HEK293T (cell line): Measurements from ENCODE around the gene JAG1.

Experiments
- CTCF ChIA-PET: fragments of 350-600 bp; formaldehyde crosslinking; extraction: SDS; loops from one replicate; lab custom pipeline; 2021; ENCODE audit warnings: antibody characterized with exemption, inconsistent platforms; lab: Yijun Ruan, JAX
- POLR2A ChIA-PET: fragments of 350-600 bp; formaldehyde crosslinking; extraction: SDS; loops from one replicate; lab custom pipeline; 2020; ENCODE audit warnings: antibody characterized with exemption, inconsistent platforms; lab: Yijun Ruan, JAX
- DNase-seq: peaks from one replicate; pipeline ENCODE4 v3.0.0; 2012; ENCODE audit warnings: mixed read lengths; ENCODE audit errors: extremely low spot score
- ARNT ChIP-seq: fragments of 450-650 bp; IDR thresholded peaks from 2 replicates; pipeline ENCODE4 v1.6.1; 2017; ENCODE audit warnings: mild to moderate bottlenecking
- BHLHE40 ChIP-seq: fragments of 450-650 bp; IDR thresholded peaks from 2 replicates; pipeline ENCODE4 v1.6.1; 2016; ENCODE audit warnings: mild to moderate bottlenecking, moderate library complexity, borderline replicate concordance
- CTBP1 ChIP-seq: fragments of 450-650 bp; IDR thresholded peaks from 2 replicates; pipeline ENCODE4 v1.6.1; 2016; ENCODE audit warnings: borderline replicate concordance
- ELF4 ChIP-seq: fragments of 450-650 bp; IDR thresholded peaks from 2 replicates; pipeline ENCODE4 v1.6.1; 2017; ENCODE audit warnings: antibody characterized with exemption
- FOXA1 ChIP-seq: fragments of 450-650 bp; IDR thresholded peaks from 2 replicates; pipeline ENCODE4 v1.6.1; 2016; ENCODE audit warnings: mild to moderate bottlenecking
- FOXK2 ChIP-seq: fragments of 450-650 bp; IDR thresholded peaks from 2 replicates; pipeline ENCODE4 v1.6.1; 2016; ENCODE audit warnings: mild to moderate bottlenecking
- FOXM1 ChIP-seq: fragments of 450-650 bp; IDR thresholded peaks from 2 replicates; pipeline ENCODE4 v1.6.1; 2017; ENCODE audit warnings: mild to moderate bottlenecking, borderline replicate concordance
- HDGF ChIP-seq: fragments of 450-650 bp; IDR thresholded peaks from 2 replicates; pipeline ENCODE4 v1.6.1; 2017; ENCODE audit warnings: antibody characterized with exemption, borderline replicate concordance
- L3MBTL2 ChIP-seq: fragments of 450-650 bp; conservative IDR thresholded peaks from 2 replicates; pipeline ENCODE4 v1.6.1; 2016; ENCODE audit warnings: mild to moderate bottlenecking
- LEF1 ChIP-seq: fragments of 450-650 bp; IDR thresholded peaks from 2 replicates; pipeline ENCODE4 v1.6.1; 2017; ENCODE audit warnings: mild to moderate bottlenecking, borderline replicate concordance
- NFRKB ChIP-seq: fragments of 450-650 bp; IDR thresholded peaks from 2 replicates; pipeline ENCODE4 v1.6.1; 2016; ENCODE audit warnings: mild to moderate bottlenecking, moderate library complexity
- PKNOX1 ChIP-seq: fragments of 450-650 bp; IDR thresholded peaks from 2 replicates; pipeline ENCODE4 v1.6.1; 2016
- SP1 ChIP-seq: fragments of 450-650 bp; IDR thresholded peaks from 2 replicates; pipeline ENCODE4 v1.6.1; 2017
- SUZ12 ChIP-seq: fragments of 450-650 bp; IDR thresholded peaks from 2 replicates; pipeline ENCODE4 v1.6.1; 2016; ENCODE audit warnings: mild to moderate bottlenecking
- TARDBP ChIP-seq: fragments of 450-650 bp; IDR thresholded peaks from 2 replicates; pipeline ENCODE4 v1.6.1; 2016
- ZNF384 ChIP-seq: fragments of 450-650 bp; IDR thresholded peaks from 2 replicates; pipeline ENCODE4 v1.6.1; 2016

Gene JAG1

GRCh38 chr20:10710991-10711775, 37.4 kb upstream of the JAG1 start:
- TF ChIP-seq BHLHE40 (no peak), ZNF384 (no peak)
- ChIA-PET POLR2A (interaction anchor here (0.6 kb wide), 1 partner anchor 42 kb away, joined by 3 read pairs; no protein-coding TSS in a partner anchor), CTCF (no interaction called here)
- no peak for DNase-seq

GRCh38 chr20:10709916-10710315, 36.1 kb upstream of the JAG1 start:
- POLR2A ChIA-PET = no interaction called here

GRCh38 chr20:10708351-10709185, 34.8 kb upstream of the JAG1 start:
- ChIA-PET POLR2A (no interaction called here), CTCF (no interaction called here)
- TF ChIP-seq NFRKB (no peak), PKNOX1 (no peak), TARDBP (no peak), ELF4 (no peak), HDGF (no peak), FOXA1 (no peak), FOXM1 (no peak), SUZ12 (no peak), CTBP1 (no peak), ARNT (no peak), FOXK2 (no peak), SP1 (no peak), L3MBTL2 (no peak), ZNF384 (no peak), LEF1 (no peak), BHLHE40 (no peak)
- DNase-seq = no peak

More at GRCh38 chr20:10709916-10710315, 36.1 kb upstream of the JAG1 start:
- CTCF ChIA-PET = no interaction called here
- TF ChIP-seq FOXM1 (no peak), ZNF384 (no peak), ELF4 (no peak), FOXA1 (no peak), HDGF (no peak), L3MBTL2 (no peak), NFRKB (no peak), PKNOX1 (no peak), SUZ12 (no peak), BHLHE40 (no peak), CTBP1 (no peak), LEF1 (no peak), FOXK2 (no peak), SP1 (no peak), TARDBP (no peak), ARNT (no peak)
- DNase-seq = no peak

GRCh38 chr20:10707791-10708190, 34.0 kb upstream of the JAG1 start:
- TF ChIP-seq PKNOX1 (no peak), ZNF384 (no peak), FOXM1 (no peak), FOXA1 (no peak), SUZ12 (no peak), ARNT (no peak), BHLHE40 (no peak), NFRKB (no peak), CTBP1 (no peak), FOXK2 (no peak), SP1 (no peak), L3MBTL2 (no peak), HDGF (no peak), TARDBP (no peak), ELF4 (no peak)
- POLR2A ChIA-PET = no interaction called here
- DNase-seq = no peak
- CTCF ChIA-PET = no interaction called here

GRCh38 chr20:10707068-10707467, 33.3 kb upstream of the JAG1 start:
- no peak for DNase-seq
- CTCF ChIA-PET = no interaction called here
- TF ChIP-seq FOXM1 (no peak), LEF1 (no peak)
- POLR2A ChIA-PET = no interaction called here

GRCh38 chr20:10706460-10706811, 32.6 kb upstream of the JAG1 start:
- CTCF ChIA-PET = no interaction called here
- no peak for TF ChIP-seq ARNT
- TF ChIP-seq L3MBTL2 = no peak
- TF ChIP-seq FOXK2 = no peak
- no peak for TF ChIP-seq TARDBP
- no peak for TF ChIP-seq FOXM1
- no peak for TF ChIP-seq SUZ12
- TF ChIP-seq LEF1 = no peak
- no peak for TF ChIP-seq BHLHE40
- no peak for TF ChIP-seq CTBP1
- TF ChIP-seq HDGF = no peak
- TF ChIP-seq ELF4 = no peak
- no peak for TF ChIP-seq NFRKB
- no peak for TF ChIP-seq ZNF384
- TF ChIP-seq PKNOX1 = no peak
- no peak for TF ChIP-seq SP1
- no peak for TF ChIP-seq FOXA1
- POLR2A ChIA-PET = no interaction called here
- no peak for DNase-seq
